GM21786 (cell line): ENCODE results near the gene NEK6.

Experiments
- ATAC-seq: cut with Tn5 transposase; IDR thresholded peaks from one replicate; pipeline ENCODE4 v1.9.1; 2021; ENCODE audit not compliant: unreplicated experiment

NEK6 gene

DNA sequence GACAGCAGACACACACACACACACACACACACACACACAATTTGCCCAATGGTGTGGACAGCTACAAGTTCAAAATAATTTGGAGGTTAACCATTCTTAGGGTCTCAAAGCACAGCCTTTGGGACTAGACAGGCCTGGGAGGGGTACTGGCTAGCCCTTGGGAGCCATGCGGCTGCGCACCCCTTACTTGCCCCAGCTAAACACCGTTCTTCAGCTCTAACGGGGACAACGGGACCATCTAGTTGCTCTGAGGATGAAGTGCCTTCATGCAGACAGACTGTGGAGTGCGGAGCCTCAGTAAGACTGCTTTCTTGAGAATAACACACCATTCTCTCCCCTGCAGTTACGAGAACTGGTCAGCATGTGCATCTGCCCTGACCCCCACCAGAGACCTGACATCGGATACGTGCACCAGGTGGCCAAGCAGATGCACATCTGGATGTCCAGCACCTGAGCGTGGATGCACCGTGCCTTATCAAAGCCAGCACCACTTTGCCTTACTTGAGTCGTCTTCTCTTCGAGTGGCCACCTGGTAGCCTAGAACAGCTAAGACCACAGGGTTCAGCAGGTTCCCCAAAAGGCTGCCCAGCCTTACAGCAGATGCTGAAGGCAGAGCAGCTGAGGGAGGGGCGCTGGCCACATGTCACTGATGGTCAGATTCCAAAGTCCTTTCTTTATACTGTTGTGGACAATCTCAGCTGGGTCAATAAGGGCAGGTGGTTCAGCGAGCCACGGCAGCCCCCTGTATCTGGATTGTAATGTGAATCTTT lies 92.9 kb downstream of the NEK6 start:
- no peak for ATAC-seq

DNA sequence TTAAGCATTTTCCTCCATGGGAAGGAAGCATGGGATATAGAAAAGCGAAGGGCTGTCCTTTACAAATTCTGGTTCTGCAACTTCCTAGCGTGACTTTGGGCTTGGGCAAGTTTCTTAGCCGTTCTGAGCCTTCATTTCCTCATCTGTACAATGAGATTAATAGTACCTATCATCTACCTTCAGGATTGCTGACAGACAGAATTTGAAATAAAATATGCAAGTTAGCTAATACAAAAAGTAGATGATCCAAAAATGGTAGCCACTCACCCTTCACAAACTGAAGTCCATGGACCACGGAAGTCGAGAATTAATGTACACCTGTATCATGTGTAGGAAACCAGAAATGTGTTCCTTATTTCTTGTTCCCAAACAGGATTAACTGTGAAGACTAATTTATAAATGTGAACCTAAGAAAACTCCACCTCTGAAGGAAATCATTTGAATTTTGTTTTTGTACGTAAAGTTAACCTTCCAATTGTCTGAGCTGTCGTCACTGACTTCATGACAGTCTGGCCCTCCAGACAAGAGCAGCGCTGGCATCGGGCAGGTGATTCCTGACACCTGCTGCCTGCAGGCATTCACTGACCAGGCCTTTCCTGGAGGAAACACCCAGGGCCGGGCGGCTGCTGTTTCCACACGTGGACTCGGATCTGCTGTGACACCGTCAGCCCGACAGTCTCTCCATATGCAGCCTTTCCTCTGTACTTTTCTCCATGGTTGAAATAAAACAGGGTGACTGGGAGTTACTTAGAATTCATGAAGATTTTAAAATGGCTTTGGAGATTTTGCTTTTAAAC lies 94.1 kb downstream of the NEK6 start:
- ATAC-seq = no peak

DNA sequence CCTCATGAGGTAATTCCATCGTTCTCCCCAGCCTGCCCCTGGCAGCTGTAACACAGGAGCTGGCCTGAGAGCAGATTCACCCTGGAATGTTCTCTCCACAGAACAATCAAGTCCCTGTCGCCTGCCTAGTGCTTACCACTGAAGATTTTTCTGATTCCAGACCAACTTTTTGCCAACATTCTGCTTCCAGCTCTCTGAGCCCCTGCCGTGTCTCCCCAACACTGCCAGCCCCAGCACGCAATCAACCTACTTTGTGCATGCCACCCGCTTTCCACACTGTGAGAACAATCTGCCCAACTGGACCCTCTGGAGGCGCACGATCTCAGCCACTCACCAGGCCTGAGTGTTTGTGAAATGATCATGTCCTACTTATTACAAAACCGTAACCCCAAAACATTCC lies 94.9 kb downstream of the NEK6 start:
- ATAC-seq = no peak

DNA sequence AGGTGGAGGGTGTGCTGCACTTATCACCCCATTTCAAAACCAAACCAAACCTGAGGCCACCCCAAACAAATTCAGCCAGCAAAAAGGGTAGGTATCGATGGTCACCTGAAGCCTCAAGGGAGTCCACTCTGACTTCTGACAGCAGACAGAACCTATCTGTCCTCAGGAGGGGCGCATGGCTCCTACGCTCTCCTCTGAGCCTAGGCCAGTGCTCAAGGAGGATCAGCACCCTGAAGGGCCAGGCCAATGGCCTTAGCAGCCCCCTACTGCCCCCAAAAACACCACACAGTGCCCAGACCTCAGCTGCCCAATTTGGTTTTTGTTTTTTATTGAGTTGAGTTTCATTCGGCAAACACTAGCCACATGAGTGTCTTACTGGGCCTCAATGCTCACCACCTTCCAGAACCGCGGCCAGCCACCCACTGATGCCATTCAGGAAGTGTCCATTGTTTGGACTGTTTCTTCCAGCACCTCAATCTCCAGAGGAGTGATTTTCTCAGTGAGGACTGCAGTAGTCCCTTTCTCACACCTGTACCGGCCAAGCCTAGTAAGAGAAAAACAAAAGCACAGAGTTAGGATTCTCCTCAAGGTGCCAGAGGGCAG lies 95.5 kb downstream of the NEK6 start:
- ATAC-seq = no peak

DNA sequence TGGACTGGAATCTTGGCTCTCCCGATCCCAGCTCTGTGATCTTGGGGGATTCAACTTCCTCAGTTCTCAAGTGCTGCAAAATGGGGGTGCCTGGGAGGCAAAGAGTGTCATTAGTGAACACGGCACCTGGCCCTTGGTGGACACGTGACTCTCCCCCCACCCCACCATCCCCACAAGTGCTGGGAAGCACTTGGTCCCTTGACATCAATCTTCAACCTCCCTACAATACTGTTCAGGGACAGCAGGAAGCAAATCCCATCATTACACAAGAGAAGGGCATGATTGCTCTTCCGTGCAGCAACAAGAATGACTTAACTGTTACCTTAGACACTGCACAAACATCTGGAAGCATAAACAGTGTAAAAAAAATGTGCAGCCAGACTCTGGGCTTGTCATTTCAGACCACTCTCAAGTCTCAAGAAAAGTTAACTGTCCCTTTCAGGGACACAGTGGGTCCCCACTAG lies 96.1 kb downstream of the NEK6 start:
- ATAC-seq = no peak

DNA sequence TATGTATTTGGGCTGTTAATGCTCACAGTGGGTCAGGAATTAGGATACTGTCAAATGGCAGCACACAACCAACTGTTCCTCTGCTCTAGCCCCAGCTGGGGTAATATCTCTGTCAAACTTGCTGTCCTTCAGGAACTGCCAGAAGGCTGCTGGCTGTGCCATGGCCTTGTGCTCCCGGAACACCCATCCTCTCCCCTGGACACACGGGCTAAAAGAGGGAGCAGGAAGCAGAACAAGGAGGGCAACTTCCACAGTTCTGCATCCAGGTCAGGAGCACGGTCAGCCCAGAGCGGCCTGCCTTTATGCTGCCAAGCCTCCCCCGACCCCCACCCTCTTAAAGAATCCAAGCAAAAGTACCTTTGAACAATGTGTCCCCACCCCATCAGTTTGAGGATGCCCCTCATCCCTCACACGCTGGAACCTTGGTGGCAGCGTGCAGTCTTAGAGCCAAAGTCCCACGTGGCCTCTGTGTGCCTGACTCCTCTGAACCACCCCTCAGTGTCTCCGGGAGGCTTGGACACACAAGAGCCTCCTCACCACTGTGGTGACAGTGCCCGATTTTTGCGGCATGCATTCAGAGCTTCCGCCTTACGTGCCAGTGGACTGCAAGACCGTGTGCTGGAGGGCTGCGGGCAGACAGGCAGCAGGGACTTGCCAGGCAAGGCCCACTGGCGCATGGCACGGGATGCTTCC lies 96.7 kb downstream of the NEK6 start:
- no peak for ATAC-seq

DNA sequence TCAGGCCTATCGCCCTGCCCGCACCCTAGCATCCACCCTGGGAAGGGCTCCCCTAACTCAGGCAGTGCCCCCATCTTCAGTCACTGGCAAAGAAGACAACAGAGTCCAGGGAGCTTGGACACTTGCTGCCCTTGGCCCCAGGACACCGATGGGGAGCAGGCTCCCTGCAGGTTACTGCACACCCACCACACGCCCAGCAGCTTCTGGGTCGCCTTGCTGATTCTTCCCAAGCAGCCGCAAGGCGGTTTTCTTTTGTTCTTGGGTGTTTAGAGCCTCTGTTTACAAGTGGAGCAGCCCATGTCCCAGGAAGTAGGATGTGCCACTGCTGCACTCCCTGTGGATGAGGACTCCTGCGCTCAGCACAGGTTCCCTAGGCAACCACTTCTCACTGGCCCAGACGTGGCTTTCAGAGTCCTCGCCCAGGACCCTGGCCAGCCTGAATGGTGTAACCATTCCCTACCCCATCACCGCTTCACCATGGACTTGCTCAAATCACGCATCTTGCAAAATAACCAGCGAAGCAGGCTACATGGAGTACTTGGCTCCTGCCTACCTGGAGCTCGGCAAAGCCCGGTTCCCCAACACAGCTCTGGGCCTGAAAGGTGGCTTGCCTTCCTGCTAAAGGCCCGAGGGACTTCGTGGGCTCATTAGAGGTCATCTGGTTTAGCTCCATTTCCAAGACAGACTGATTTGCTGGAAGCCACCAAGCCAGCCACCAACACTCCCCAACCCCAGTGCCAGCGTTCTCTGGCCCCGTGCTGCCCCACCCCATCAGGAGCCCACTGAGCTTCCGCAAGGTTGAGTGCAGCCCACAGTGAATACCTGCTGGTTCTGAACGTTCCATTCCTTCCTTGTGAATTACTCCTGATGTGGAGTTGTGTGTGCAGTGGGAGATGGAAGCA lies 97.5 kb downstream of the NEK6 start:
- ATAC-seq = no peak

DNA sequence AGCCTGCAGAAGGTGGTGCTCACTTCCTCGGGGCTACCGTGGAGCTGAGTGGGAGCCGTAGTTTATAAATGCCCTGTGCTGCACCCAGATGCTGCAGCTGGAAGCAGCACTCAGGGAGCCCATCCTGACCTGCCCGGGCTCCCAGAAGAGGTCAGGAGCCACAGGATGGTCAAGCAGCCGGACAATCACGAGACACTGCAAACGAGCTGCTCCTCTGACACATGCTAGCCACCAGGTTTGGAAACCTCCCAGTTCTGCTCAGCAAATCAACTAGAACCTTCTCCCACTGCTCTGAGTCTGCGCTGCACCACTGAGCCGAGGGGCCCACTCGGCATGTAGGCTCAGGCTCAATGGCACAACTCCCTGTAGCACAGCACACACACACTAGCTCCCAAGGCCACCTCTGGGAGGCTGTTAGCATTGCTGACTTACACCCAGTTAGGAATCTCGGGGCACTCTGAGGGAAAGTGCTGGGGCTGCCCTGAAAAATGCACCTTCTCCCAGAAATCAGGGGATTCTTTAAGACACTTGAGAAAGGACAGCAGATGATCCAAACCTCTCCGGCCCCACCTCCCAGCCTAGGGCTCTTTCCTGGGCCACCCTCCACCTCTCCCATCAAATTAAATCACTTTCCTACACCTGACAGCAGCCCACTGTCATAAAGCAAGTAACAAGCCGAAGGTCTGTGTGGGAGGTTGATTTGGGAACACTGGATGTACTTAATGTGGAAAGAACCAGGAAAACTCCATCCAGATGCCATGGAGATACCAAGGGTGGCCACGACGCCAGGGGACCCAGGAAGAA lies 98.4 kb downstream of the NEK6 start:
- no peak for ATAC-seq

DNA sequence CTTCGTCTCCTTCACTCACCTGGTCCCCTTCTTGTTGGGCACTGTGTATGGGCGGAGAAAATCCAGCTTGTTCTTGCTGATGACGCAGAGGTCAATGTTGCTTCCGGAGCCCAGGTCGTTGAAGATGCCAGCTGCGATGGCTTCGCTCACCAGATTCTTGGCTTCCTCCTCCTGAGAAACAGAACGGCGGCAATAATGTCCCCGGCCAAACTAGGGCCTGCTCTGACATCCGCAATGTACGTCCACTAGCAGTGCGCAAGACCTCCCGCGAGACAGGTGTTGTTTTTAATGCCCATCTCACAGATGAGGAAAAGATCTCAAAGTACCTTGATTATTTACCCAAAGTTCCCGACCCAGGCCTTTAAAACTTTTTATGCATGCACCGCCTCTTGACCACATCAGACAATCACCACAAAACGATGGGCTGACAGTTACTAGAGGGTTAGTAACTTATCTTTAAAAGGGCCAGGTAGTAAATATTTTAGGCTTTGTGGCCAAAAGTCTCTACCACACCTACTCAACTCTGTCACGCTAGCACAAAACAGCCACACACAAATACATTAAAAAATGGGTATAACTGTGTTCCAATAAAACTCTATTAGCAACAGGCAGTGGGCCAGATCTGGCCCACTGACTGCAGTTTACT lies 99.1 kb downstream of the NEK6 start:
- no peak for ATAC-seq

DNA sequence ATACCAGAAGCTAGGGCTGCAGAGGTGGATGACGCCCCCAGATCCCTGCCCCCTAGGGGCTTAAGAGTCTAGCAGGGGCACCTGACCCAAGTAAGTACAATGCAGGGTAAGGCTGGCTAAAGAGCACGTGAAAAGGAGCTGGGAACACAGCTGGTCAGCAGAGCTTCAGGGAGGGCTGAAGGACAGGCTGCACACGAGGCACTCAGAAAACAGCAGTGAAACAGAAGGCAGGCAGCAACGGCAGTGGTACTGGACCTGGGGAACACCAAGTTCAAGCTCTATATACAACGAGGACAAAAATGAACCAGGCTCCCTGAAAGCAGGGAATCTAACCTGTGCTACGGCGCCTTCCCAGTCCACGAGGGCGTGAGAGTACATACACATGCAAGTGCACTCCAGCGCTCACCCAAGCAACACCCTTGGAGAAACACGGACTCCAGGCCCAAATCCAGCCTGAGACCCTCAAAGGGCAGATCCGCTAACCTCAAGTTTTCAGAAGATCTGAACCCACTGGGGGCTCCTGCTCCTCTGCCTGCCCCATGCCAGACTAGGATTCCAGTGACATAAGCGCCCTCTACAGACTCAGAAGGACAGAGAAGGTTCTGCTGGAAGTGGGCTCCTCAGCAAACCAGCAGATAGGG lies 100.1 kb downstream of the NEK6 start:
- ATAC-seq = no peak

DNA sequence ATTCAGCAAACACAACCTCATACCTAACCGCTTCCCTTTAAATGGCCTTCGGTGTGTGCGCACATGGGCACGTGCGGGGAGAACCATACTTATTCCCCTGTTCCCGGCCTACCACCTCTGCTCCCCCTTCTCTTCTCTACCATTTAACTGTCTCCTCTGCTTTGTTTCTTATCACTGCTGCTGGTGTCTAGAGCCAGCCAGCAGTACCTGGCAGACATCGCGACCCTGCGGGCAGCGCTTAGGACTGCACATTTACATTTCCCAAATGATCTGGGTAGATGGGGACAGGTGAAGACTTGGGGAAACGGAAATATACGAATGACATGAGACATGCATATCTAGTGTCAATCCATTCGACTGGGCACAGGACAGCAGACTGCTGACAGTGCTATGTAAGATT lies 100.9 kb downstream of the NEK6 start:
- no peak for ATAC-seq

DNA sequence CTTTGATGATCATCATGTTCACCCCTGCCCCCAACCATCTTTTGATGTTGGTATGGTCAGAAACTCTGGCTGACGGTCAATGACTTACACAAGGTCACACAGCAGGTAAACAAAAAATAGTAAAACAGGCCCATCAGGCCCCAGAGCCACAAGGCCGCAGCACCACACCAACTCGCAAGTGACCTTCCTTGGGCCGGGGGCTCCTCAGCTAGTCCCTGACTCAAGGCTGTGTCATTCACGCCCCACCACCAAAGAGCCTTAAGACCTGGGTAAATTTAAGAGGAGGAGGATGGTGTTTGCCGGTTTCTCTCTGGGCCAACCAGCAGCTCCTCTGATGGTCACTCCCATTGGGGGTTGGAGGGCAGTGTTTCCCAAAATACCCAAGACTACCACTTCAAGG lies 101.7 kb downstream of the NEK6 start:
- ATAC-seq = no peak

DNA sequence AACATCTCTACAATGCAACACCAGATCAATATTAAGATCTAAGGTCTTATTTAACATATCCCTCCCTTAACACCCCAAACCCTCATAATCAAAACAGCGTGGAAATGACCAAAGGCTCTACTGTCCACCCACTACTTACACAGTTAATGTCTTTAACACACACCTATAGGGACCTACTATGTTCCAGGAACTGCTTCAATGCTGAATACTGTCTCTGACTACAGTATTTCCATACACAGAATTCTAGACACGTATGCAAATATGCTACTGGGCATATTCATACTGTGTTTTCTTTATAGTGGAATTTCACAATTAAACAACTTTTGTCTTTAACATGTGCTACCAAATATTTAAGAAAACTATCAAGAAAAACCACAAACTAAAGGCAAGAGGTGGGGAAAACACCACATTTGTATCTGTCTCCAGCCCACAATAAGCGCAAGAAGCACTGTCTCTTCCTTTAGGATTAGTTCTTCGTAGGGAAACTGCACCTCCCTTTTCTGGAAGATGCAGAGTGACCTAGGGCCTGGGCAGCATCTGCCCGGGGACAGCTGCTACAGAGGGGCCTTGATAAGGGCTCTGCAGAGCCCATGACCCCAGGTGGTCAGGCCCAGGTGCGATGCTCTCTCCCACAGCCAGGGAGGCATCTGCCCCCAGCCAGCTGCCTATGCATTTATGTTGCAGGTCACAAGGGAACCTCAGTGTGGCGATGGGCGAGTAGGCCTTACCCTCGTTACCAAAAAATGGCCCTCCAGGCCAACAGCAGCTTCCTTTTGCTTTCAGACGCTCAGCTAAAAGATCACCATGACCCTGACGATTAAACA lies 102.3 kb downstream of the NEK6 start:
- no peak for ATAC-seq

DNA sequence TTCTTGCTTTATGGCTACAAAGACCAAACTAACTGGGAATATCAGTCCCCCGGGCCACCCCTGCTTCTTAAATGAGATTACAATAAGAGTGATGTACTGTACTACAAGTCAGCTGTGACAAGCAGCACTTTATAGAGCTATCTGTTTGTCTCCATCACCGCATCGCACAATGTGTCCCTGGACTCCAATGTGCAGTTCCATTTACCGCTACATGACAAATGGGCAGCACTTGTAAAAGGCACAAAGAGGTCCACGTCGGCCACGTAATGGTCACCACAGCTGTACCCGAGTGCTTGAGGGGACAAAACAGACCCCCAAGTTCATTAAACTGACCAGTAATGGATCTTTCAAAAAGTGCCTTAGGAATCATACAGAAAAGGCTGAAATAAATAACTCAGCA lies 103.4 kb downstream of the NEK6 start:
- ATAC-seq = no peak

DNA sequence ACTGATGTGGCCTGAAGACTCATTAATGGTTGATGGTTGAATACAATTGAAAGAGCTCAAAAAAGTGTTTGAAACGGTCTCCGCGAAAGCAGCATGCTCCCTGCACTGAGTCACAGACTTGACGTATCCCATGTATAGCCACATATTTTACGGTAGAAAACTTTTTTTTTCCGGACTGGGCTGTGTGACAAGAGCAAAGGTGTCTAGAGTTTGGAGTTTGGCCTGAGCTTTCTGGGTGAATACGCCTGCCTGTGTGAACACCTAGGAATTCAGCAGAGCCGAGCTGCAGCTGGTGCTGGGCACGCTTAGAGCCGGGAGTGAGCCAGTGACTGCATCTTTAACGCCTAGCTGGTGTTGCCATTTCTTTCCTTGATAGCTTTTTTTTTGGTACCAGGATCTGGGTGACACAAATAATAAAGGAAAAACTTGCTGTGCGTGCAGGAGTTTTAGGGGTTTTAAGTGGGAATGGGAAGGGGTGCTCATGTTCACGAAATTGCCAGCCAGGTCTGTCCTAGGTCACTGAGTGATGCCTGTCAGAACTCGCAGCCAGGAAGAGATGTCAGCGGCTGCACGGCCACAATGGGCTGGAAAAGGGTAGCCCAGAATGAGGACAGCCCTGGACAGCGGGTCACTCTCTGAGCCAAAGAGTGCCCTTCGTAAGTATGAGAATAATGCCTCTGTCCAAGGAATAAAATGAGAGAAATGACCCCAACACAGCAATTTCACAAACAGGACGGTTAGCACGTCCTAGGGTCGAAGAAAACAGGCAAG lies 105.8 kb downstream of the NEK6 start:
- ATAC-seq = no peak

DNA sequence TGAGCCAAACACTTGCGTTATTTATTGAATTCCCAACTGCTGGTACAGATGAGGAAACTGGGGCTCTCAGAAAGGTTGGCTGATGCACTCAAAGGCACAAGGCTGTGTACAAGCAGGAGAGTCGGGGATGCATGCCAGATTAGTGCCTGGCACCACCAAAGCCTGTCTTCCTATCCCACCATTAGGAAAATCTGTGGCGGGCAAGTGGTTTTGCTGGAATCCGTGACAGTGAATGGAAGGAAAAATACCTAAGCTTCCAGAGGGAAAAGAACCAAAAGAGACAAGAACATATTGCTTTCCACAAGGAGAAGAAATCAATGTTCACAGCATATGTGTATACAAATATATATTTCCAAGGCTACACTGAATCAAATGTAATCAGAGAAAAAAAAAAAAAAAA lies 106.4 kb downstream of the NEK6 start:
- ATAC-seq = no peak

DNA sequence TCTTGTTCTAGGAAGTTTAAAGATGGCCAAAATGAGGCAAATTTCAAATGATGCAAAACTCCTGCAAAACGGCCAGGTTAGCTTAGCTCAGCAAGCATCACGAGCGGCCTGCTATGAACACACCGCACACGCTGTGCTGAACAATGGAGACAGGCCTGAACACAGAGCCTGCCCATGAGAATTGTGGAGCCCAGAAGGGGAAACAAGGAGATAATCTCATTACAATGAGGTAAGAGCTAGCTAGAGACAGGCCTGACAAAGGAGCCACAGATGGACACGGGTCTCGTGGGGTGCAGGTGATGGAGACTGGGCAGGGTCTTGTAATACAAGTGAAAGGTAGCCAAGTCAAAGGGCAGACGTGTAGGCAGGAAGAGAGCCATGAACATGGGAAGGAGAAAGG lies 107.3 kb downstream of the NEK6 start:
- no peak for ATAC-seq
